Embryonic facial prominence (tissue), 1 donor: Measurements from ENCODE around the gene RTF1.
A peak's percentile ranks its signal among the peaks of the same experiment; 100 is the strongest.
"Not testable (repeated sequence)": the region's sequence is repeated elsewhere in the genome, so short reads cannot be mapped to it uniquely, and the experiment has no call there.

Experiments
- DNase-seq: peaks from one replicate; pipeline ENCODE4 v3.0.0-alpha.2; 2016; ENCODE audit errors: extremely low spot score

The RTF1 gene

DNA sequence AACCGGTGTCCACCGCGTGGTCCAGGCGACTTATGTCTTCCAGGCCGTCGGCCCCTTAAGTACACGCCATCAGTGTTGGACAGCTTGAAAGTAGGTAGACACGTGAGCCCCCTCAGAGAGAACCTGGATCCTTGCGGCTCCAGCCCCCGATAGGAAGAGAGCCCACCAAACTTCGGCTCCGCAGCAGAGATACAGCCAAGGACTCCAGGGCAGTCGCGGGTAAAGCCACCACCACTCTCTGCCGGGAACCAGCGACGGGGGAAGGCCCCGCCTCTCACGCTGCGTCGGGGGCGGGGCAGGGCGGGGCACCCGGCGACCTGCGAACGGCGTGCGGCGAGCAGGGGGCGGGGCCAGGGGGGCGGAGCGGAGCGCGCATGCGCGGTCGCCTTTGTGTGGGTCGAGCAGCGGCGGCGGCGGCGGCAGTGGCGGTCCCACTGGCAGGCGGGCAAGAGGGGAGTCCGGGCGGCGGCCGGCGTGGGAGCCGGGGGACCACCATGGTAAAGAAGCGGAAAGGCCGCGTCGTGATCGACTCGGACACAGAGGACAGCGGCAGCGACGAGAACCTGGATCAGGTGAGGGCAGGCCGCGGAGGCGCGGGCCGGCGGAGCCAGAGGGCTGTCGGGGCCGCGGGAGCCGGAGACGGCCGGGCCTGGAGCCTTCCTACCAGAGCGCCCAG, at the start of gene RTF1:
RTF1 (plus strand) TSS at position 354 of the 676 bp plus-strand sequence; CDS start at position 375, 21 bp downstream.
- peak; percentile 77 for DNase-seq

DNA sequence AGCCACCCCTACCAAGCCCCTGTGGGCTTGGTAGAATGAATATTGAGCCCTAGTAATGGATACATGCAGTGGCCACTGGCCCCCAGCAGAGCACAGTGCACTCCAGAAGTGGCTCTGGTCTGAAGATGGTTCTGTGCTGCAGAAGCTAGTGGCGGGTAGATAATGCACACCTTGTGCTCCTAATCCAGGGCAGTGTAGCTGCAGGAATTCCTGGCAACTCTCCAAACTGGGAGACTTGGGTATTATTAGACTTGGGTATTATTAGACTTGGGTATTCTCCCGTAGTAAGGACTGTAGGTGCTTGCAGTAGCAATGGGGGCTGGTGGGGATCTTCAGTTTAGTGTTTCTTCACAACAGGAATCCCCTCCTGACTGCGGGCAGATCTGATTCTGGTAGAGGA, 49.5 kb upstream of the RTF1 start:
- no peak for DNase-seq

GRCh38 chr15:41377978-41378377, 38.9 kb upstream of the RTF1 start:
- DNase-seq, result no peak

DNA sequence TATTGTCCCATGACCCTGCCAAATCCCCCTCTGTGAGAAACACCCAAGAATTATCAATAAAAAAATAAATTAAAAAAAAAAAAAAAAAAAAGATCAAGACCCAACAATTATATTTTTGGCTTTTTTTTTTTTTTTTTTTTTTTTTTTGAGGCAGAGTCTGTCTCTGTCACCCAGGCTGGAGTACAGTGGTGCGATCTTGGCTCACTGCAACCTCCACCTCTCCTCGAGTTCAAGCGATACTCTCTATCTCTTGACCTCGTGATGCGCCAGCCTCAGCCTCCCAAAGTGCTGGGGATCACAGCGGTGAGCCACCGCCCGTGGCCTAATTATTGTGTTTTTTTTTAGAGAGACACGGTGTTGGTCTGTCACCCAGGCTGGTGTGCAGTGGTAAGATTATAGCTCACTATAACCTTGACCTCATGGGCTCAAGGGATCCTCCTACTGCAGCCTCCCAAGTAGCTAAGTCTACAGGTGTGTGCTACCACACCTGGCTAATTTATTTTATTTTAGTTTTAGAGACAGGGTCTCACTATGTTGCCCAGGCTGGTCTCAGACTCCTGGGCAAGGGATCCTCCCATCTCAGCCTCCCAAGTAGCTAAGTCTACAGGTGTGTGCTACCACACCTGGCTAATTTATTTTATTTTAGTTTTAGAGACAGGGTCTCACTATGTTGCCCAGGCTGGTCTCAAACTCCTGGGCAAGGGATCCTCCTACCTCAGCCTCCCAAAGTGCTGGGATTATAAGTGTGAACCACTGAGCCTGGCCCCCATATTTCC, 32.7 kb upstream of the RTF1 start:
- not testable (repeated sequence) for DNase-seq

DNA sequence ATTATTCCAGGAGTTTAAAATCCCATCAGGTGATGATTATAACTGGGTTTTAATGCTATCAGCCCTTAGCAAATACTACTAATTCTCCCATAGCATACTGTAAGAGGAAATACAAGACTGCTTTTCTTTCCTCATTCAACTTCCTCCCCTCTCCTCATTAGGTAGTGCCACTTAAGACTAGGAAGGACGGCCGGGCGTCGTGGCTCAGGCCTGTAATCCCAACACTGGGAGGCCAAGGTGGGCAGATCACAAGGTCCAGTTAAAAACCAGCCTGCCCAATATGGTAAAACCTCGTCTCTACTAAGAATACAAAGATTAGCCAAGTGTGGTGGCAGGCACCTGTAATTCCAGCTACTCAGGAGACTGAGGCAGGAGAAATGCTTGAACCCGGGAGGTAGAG, 29.2 kb upstream of the RTF1 start:
- DNase-seq, result no peak

DNA sequence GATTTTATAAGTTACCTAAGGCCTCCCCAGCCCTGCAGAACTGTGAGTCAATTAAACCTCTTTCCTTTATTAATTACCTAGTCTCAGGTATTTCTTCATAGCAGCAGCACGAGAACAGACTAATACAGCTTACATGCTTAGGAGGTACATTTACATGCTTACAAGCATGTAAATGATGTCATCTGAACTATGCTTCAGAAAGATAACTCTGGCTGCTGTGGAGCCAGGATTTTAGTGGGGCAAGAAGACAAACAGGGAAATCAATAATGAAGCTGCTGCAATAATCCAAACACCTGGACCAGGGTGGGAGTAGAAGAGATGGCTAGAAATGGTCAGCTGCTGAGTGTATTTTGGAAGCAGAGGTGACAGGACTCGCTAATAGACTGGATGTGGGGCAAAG, 24.2 kb upstream of the RTF1 start:
- no peak for DNase-seq

DNA sequence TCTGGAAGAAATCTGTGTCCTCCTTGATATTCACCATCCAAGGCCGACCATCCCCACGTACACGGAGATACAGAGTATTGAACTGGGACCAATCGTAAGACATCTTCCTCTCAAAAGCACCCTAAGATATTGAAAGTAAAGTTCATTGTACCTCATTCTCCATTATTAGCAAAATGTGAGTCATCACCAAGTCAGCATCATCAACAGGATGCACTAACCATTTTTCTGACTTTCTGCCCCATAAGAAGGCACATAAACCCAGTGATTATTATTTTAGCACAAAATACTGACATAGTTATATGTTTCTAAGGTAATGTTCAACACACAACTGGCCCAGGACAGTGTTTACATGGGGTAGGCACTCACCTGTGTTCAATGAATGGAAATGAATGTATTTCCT, 22.0 kb upstream of the RTF1 start:
- DNase-seq, result no peak

GRCh38 chr15:41396111-41396510, 20.8 kb upstream of the RTF1 start:
- no peak for DNase-seq

DNA sequence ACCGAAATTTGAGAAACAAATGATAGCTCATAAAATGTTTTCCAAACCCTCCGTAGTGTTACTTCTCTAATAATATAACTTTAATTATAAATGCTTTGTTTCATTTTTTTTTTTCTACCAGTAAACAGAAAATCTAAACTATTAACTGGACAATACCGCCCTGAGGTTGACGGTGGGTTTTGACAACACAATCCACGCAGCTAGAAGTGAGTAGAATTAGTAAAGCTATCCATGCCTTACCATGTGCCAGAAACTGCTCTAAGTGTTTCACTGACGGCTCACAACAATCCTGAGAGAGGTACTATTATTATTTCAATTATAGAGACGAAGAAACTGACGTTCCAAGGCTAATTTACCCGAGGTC, 15.0 kb upstream of the RTF1 start:
- no peak for DNase-seq

DNA sequence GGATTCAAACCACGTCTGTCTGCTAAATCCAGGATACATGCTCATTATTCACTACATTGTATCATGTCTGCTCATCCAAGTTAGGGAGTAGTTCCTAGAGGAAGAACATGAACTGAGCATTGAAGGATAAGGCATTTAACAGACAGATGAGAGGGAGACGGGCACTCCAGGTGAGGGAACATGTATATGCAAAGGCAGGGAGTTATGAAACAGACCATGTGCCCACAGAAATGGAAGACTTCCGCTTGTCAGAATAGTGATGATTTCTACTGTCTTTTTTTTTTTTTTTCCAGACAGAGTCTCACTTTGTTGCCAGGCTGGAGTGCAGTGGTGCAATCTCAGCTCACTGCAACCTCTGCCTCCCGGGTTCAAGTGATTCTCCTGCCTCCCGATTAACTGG, 9.6 kb upstream of the RTF1 start:
- DNase-seq, result no peak

DNA sequence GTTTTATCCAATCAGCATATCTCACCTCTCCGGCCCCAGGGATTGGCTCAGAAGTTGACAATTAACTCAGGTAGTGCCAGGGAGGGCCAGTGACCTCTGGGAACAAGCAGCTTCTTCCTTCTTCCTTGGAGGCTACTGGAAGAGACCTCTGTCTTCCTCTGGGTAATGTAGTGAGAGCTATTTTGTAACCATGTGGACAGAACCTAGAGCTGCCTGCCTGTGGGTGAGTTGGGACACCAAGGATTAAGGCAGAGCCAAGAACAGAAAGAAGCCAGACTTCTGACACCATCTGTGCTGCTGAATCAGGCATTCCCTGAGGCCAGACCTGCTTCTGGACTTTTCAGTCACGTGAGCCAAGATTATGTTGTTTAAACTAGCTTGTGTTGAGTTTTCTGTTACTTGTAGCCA, 8.7 kb upstream of the RTF1 start:
- DNase-seq, result no peak

- DNase-seq, result no peak
Observed at GRCh38 chr15:41411031-41411430, 5.9 kb upstream of the RTF1 start.

DNA sequence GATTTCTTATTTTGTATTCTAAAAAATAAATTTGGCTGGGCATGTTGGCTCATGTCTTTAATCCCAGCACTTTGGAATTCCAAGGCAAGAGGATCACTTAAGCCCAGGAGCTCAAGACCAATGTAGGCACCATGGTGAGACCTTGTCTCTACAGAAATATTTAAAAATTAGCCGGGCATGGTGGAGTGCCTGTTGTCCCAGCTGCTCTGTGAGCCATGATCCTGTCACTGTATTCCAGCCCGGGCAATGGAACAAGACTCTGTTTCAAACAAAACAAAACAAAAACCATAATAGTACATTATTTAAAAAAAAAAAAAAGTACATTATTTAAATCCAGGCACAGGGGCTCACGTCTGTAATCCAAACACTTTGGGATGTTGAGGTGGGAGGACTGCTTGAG, 5.5 kb upstream of the RTF1 start:
- no peak for DNase-seq

- no peak for DNase-seq
Observed at GRCh38 chr15:41416128-41416741, 660 bp upstream of the RTF1 start.

DNA sequence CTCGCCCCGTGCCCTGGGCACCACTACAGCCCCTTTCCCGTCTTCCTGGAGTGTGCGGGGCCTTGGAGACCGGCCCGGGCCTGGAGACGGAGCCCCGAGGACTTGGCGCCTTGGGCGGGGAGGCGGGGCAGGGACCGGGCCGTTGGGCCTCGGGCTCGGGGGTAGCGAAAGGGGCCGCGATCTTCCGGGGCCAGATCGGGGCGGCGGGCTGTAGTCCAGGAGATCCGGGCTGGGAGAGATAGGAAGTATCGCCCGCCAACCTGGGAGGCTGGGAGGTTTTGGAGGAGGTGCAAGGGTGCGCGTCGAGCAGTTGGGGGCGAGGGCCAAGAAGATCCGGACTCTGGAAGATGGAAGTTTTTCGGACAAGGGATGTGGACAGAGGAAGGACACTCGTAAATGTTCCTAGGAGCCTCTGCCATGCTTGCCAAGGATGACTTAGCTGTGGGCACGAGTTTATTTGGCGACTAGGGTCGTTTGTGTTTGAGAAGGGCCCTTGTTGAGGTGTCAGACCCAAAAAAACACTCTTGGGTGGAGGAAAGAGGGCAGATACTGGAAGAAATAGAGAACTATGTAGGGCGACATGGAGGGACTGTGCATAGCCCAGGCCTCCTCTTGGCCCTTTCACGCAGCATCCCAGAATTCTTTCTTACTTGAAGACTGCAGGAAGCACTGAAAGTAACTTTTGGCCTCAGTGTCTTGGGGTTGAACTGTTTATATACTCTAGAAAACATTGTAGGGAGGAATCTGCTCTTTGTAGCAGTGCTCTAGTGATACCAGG, 712 bp downstream of the RTF1 start:
- DNase-seq, result no peak

- DNase-seq, result no peak
Observed at GRCh38 chr15:41423979-41424659, 7.2 kb downstream of the RTF1 start.

DNA sequence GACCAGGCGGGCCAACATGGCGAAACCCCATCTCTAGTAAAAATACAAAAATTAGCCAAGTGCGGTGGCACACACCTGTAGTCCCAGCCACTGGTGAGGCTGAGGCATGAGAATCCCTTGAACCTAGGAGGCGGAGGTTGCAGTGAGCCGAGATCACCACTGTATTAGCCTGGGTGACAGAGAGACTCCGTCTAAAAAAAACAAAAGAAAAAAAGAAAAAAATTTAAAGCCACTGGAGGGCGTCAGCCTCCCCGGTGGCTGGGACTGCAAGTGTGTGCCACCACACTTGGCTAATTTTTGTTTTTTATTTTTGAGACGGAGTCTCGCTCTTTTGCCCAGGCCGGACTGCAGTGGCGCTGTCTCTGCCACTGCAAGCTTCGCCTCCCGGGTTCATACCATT, 7.9 kb downstream of the RTF1 start:
- no peak for DNase-seq

DNA sequence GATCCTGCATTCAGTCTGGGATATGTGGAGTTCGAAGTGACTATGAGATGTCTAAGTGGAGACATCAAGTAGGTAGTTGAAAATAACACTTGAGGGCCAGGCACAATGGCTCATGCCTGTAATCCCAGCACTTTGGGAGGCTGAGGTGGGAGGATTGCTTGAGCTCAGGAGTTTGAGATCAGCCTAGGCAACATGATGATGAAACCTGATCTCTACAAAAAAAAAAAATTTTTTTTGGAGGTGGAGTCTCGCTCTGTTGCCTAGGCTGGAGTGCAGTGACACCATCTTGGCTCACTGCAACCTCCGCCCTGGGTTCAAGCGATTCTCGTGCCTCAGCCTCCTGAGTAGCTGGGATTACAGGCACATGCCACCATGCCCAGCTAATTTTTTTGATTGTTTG, 9.0 kb downstream of the RTF1 start:
- DNase-seq, result not testable (repeated sequence)

- DNase-seq, result no peak
Observed at GRCh38 chr15:41429003-41429890, 12.4 kb downstream of the RTF1 start.

- DNase-seq, result no peak
Observed at GRCh38 chr15:41435037-41435786, 18.3 kb downstream of the RTF1 start.
